ENCODE data around the gene CHST11.
"Not testable (repeated sequence)": the region's sequence is repeated elsewhere in the genome, so short reads cannot be mapped to it uniquely, and the experiment has no call there.

The CHST11 gene

DNA sequence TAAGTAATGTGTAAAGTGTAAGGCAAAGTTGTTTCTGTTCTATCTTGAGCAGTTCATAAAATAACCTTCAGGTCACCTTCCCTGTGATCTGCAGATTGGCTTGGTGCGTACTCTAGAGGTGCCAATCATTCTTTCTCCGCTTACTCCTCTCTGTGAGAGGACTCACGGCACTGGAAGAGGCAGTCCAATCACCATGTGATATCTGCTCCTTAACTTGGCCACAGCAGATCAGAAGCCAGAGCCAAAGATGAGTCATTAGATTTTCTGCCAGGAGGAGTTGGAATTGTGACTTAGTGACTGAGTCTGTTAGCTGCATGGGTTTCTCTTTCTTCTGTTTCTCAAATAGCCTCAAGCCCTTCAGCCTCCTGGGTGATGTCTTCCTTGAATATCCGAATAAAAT, 335.8 kb downstream of the CHST11 start:
- no peak for DNase-seq (ENCODE audit: low read depth, low spot score)
- no peak overlapping the region for H3K9ac ChIP-seq (ENCODE audit: insufficient read length)
- H3K36me3 ChIP-seq (ENCODE audit: insufficient read depth, low read length) = no peaks in the 10 kb centered on the region
- no peak overlapping the region for H3K27ac ChIP-seq
- H3K9me3 ChIP-seq (ENCODE audit: low read depth, low read length) = no peaks in the 10 kb centered on the region
- H3K4me3 ChIP-seq = no peak overlapping the region
- TF ChIP-seq FOXP2 (optimal IDR thresholded peaks at IDR 0.05; ENCODE audit: control extremely low read depth, extremely low read length, insufficient read depth) (no peak), EZH2 (IDR thresholded peaks at IDR 0.05) (no peak), POLR2AphosphoS5 (IDR thresholded peaks at IDR 0.05; ENCODE audit: borderline replicate concordance, low read depth, low read length) (no peak)

DNA sequence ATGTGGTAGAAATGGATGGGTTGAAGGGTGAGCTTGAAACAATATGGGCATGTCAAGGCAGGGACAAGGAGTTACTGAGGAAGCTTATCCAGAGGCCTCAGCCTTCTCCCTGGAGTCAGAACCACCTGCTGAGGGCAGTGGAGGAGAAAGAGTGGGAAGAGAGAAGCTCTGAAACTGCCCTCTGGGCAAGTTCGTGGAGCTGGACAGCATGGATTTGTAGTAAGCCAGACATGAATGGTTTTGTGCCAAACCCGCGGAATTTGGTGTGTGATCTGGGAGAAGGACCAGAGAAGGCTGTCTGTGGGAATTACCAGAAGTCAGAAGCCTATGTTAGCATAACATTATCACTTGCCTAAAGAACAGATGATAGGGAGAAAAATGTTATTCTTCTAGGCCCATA, 336.5 kb downstream of the CHST11 start:
- no peaks in the 10 kb centered on the region for H3K9me3 ChIP-seq (ENCODE audit: low read depth, low read length)
- TF ChIP-seq POLR2AphosphoS5 (IDR thresholded peaks at IDR 0.05; ENCODE audit: borderline replicate concordance, low read depth, low read length) (no peak), FOXP2 (optimal IDR thresholded peaks at IDR 0.05; ENCODE audit: control extremely low read depth, extremely low read length, insufficient read depth) (no peak), EZH2 (IDR thresholded peaks at IDR 0.05) (no peak)
- DNase-seq (ENCODE audit: low read depth, low spot score) = no peak
- H3K9ac ChIP-seq (ENCODE audit: insufficient read length) = no peak overlapping the region
- H3K36me3 ChIP-seq (ENCODE audit: insufficient read depth, low read length) = no peaks in the 10 kb centered on the region
- no peak overlapping the region for H3K4me3 ChIP-seq
- H3K27ac ChIP-seq = no peak overlapping the region

- Histone ChIP-seq H3K36me3 (ENCODE audit: insufficient read depth, low read length) (no peaks in the 10 kb centered on the region), H3K9ac (ENCODE audit: insufficient read length) (no peak overlapping the region), H3K27ac (no peak overlapping the region), H3K4me3 (no peak overlapping the region), H3K9me3 (ENCODE audit: low read depth, low read length) (no peaks in the 10 kb centered on the region)
- DNase-seq (ENCODE audit: low read depth, low spot score) = no peak
- TF ChIP-seq POLR2AphosphoS5 (IDR thresholded peaks at IDR 0.05; ENCODE audit: borderline replicate concordance, low read depth, low read length) = no peak
- TF ChIP-seq FOXP2 (optimal IDR thresholded peaks at IDR 0.05; ENCODE audit: control extremely low read depth, extremely low read length, insufficient read depth) = no peak
- TF ChIP-seq EZH2 (IDR thresholded peaks at IDR 0.05) = no peak
Measured at GRCh38 chr12:104793968-104794367, 337.2 kb downstream of the CHST11 start.

DNA sequence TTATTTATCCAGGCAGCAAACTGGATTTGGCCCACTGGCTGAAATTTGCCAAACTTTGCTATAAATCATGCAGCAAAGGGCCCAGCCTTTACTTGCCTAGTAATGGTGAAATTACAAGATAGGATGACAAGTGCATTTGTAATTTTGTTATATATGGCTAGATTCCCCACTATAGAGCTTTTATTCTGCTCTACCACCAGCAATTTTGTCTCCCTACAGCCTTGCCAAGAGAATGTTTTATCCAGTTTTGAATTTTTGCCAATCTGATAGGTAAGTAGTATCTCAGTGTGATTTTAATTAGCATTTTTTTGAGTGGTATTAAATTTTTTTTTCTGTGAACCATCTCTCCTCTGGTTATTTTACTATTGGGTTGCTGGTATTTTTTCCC, 339.7 kb downstream of the CHST11 start:
- no peak overlapping the region for H3K4me3 ChIP-seq
- no peak overlapping the region for H3K9ac ChIP-seq (ENCODE audit: insufficient read length)

DNA sequence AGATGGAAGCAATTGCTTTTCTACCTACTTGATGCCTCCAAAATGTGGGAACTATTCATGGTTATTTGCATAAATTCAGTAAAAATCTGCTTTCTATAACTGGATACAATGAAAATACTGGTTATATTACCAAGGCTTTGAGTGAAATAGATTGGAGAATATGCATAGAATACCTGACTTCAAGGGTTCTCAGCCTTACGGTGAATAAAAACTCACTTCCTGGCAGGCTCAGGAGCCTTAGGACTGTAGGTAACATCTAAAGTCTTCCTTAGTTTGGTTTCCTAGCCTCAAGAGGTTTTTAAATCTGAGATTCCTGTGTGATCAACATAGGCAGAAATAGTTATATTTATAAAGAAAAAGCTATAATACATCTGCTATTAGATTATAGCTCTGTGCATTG, 342.7 kb downstream of the CHST11 start:
- Histone ChIP-seq H3K27ac (no peak overlapping the region), H3K9ac (ENCODE audit: insufficient read length) (no peak overlapping the region), H3K36me3 (ENCODE audit: insufficient read depth, low read length) (no peaks in the 10 kb centered on the region), H3K4me3 (no peak overlapping the region), H3K9me3 (ENCODE audit: low read depth, low read length) (no peaks in the 10 kb centered on the region)
- no peak for DNase-seq (ENCODE audit: low read depth, low spot score)
- TF ChIP-seq EZH2 (IDR thresholded peaks at IDR 0.05) = no peak
- no peak for TF ChIP-seq POLR2AphosphoS5 (IDR thresholded peaks at IDR 0.05; ENCODE audit: borderline replicate concordance, low read depth, low read length)
- no peak for TF ChIP-seq FOXP2 (optimal IDR thresholded peaks at IDR 0.05; ENCODE audit: control extremely low read depth, extremely low read length, insufficient read depth)

More for the DNA sequence above, 339.7 kb downstream of the CHST11 start:
- TF ChIP-seq EZH2 (IDR thresholded peaks at IDR 0.05) (no peak), FOXP2 (optimal IDR thresholded peaks at IDR 0.05; ENCODE audit: control extremely low read depth, extremely low read length, insufficient read depth) (no peak), POLR2AphosphoS5 (IDR thresholded peaks at IDR 0.05; ENCODE audit: borderline replicate concordance, low read depth, low read length) (no peak)
- H3K36me3 ChIP-seq (ENCODE audit: insufficient read depth, low read length) = no peaks in the 10 kb centered on the region
- DNase-seq (ENCODE audit: low read depth, low spot score) = no peak
- no peaks in the 10 kb centered on the region for H3K9me3 ChIP-seq (ENCODE audit: low read depth, low read length)
- no peak overlapping the region for H3K27ac ChIP-seq

- Histone ChIP-seq H3K36me3 (ENCODE audit: insufficient read depth, low read length) (no peaks in the 10 kb centered on the region), H3K4me3 (no peak overlapping the region), H3K9me3 (ENCODE audit: low read depth, low read length) (no peaks in the 10 kb centered on the region), H3K9ac (ENCODE audit: insufficient read length) (no peak overlapping the region), H3K27ac (no peak overlapping the region)
- TF ChIP-seq EZH2 (IDR thresholded peaks at IDR 0.05) (no peak), FOXP2 (optimal IDR thresholded peaks at IDR 0.05; ENCODE audit: control extremely low read depth, extremely low read length, insufficient read depth) (no peak), POLR2AphosphoS5 (IDR thresholded peaks at IDR 0.05; ENCODE audit: borderline replicate concordance, low read depth, low read length) (no peak)
- DNase-seq (ENCODE audit: low read depth, low spot score) = no peak
Measured at GRCh38 chr12:104801005-104801404, 344.3 kb downstream of the CHST11 start.

- no peak for TF ChIP-seq EZH2 (IDR thresholded peaks at IDR 0.05)
- TF ChIP-seq FOXP2 (optimal IDR thresholded peaks at IDR 0.05; ENCODE audit: control extremely low read depth, extremely low read length, insufficient read depth) = no peak
- TF ChIP-seq POLR2AphosphoS5 (IDR thresholded peaks at IDR 0.05; ENCODE audit: borderline replicate concordance, low read depth, low read length) = no peak
- no peak for DNase-seq (ENCODE audit: low read depth, low spot score)
- Histone ChIP-seq H3K27ac (no peak overlapping the region), H3K9me3 (ENCODE audit: low read depth, low read length) (no peaks in the 10 kb centered on the region), H3K9ac (ENCODE audit: insufficient read length) (no peak overlapping the region), H3K4me3 (no peak overlapping the region), H3K36me3 (ENCODE audit: insufficient read depth, low read length) (no peaks in the 10 kb centered on the region)
Measured at GRCh38 chr12:104801427-104801826, 344.7 kb downstream of the CHST11 start.

GRCh38 chr12:104802208-104802607, 345.5 kb downstream of the CHST11 start:
- H3K36me3 ChIP-seq (ENCODE audit: insufficient read depth, low read length) = no peaks in the 10 kb centered on the region
- no peak for DNase-seq (ENCODE audit: low read depth, low spot score)
- no peak overlapping the region for H3K4me3 ChIP-seq
- TF ChIP-seq POLR2AphosphoS5 (IDR thresholded peaks at IDR 0.05; ENCODE audit: borderline replicate concordance, low read depth, low read length) = no peak
- TF ChIP-seq FOXP2 (optimal IDR thresholded peaks at IDR 0.05; ENCODE audit: control extremely low read depth, extremely low read length, insufficient read depth) = no peak
- no peak for TF ChIP-seq EZH2 (IDR thresholded peaks at IDR 0.05)
- no peaks in the 10 kb centered on the region for H3K9me3 ChIP-seq (ENCODE audit: low read depth, low read length)
- no peak overlapping the region for H3K27ac ChIP-seq
- H3K9ac ChIP-seq (ENCODE audit: insufficient read length) = no peak overlapping the region

- H3K4me3 ChIP-seq = no peak overlapping the region
- no peaks in the 10 kb centered on the region for H3K36me3 ChIP-seq (ENCODE audit: insufficient read depth, low read length)
- H3K9me3 ChIP-seq (ENCODE audit: low read depth, low read length) = no peaks in the 10 kb centered on the region
- DNase-seq (ENCODE audit: low read depth, low spot score) = no peak
- no peak overlapping the region for H3K9ac ChIP-seq (ENCODE audit: insufficient read length)
- no peak overlapping the region for H3K27ac ChIP-seq
- TF ChIP-seq EZH2 (IDR thresholded peaks at IDR 0.05) (no peak), POLR2AphosphoS5 (IDR thresholded peaks at IDR 0.05; ENCODE audit: borderline replicate concordance, low read depth, low read length) (no peak), FOXP2 (optimal IDR thresholded peaks at IDR 0.05; ENCODE audit: control extremely low read depth, extremely low read length, insufficient read depth) (no peak)
Measured at GRCh38 chr12:104805186-104805585, 348.4 kb downstream of the CHST11 start.

DNA sequence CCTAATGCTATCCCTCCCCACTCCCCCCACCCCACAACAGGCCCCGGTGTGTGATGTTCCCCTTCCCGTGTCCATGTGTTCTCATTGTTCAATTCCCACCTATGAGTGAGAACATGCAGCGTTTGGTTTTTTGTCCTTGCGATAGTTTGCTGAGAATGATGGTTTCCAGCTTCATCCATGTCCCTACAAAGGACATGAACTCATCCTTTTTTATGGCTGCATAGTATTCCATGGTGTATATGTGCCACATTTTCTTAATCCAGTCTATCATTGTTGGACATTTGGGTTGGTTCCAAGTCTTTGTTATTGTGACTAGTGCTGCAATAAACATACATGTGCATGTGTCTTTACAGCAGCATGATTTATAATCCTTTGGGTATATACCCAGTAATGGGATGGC, 349.4 kb downstream of the CHST11 start:
- not testable (repeated sequence) for H3K4me3 ChIP-seq; H3K9ac ChIP-seq (ENCODE audit: insufficient read length); H3K9me3 ChIP-seq (ENCODE audit: low read depth, low read length); DNase-seq (ENCODE audit: low read depth, low spot score); H3K36me3 ChIP-seq (ENCODE audit: insufficient read depth, low read length); H3K27ac ChIP-seq
